Lower leg skin (tissue), 4 donors: Measurements from ENCODE around the gene SLC40A1. TPM values are rescaled to one million over a fixed set of nuclear protein-coding genes. Genes with fewer than 3 reads are reported as not detected.
"Not testable (repeated sequence)": the region's sequence is repeated elsewhere in the genome, so short reads cannot be mapped to it uniquely, and the experiment has no call there.

Source experiments
- DNase-seq, 2 donors: peaks; one replicate each; pipeline ENCODE4 v3.0.0-alpha.2; 2019; ENCODE audit warnings: low spot score in 2 of 2
- H3K4me3 ChIP-seq: fragments of 200-600 bp; sonication (generic); 2 replicates; pipeline ENCODE4 v1.5.1; 2017; ENCODE audit warnings: mild to moderate bottlenecking, low read depth; ENCODE audit not compliant: poor library complexity, severe bottlenecking
- POLR2A ChIP-seq, 2 donors: fragments of 450-650 bp; IDR thresholded peaks; one replicate each; pipeline ENCODE4 v1.6.1; 2016 to 2017; ENCODE audit warnings: antibody characterized with exemption in 2 of 2, mild to moderate bottlenecking in 1 of 2, moderate library complexity in 1 of 2
- WGBS, 2 donors: methylation state at CpG; one replicate each; pipeline ENCODE4 v1.1.5; 2018; 5-methylcytosine and 5-hydroxymethylcytosine counted together
- intact Hi-C: fragments of 100-400 bp; cut with DNase I; formaldehyde crosslinking; loops from one replicate; pipeline ENCODE4 v1.15.0; 2023; ENCODE audit warnings: low total_unique reads
- total RNA-seq, 4 donors: library from RNA; depleted of rRNA; stranded (reverse); fragments of >200 nt; gene quantifications; one replicate each; pipeline ENCODE4 v1.1.0, GENCODE V29; 2016
- TF ChIP-seq, protein P1 (sequence below), 3 donors: fragments of 450-650 bp; IDR thresholded peaks; one replicate each; pipeline ENCODE4 v1.5.1; 2016; ENCODE audit warnings: antibody characterized with exemption in 3 of 3, mild to moderate bottlenecking in 3 of 3, moderate library complexity in 2 of 3

Gene SLC40A1
- total RNA-seq, 4 donors from 2014 or later = 16.0 to 33.1 (median 18.1) TPM

DNA sequence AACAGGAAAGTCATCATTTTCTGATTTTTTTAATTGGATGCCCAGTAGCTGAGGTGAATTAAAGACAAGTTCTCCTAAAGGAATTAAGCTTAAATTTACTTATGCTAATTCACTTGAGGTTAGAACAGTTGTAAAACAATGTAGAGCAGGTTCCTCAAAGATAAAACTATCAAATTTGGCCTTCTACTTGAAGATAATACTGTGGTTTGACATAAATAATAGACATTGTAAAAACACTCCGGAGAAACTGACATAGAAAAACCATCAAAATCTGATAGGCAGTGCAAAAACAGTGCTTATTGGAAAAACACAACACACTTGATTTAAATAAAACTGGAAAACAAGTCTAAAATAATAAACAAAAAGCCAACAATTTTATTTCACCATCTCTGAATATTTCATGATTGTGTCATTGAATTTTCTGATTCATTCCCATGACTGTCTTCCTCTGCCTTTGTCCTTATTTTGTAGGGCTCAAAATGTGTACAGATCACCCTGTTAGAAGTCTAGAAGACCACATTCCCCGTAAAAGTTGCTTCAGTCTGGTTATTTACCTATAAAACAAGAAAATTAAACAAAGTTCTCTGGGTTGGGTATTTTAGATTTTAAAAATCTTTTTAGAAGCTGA lies 28.3 kb upstream of the SLC40A1 start:
- 89% methylated on average over 2 of the region's 2 CpGs for WGBS, 2 donors
- DNase-seq = no peak
- intact Hi-C loops = no loop called here
- no peak for TF ChIP-seq POLR2A (IDR thresholded peaks at IDR 0.05)
- TF ChIP-seq, protein P1, sequence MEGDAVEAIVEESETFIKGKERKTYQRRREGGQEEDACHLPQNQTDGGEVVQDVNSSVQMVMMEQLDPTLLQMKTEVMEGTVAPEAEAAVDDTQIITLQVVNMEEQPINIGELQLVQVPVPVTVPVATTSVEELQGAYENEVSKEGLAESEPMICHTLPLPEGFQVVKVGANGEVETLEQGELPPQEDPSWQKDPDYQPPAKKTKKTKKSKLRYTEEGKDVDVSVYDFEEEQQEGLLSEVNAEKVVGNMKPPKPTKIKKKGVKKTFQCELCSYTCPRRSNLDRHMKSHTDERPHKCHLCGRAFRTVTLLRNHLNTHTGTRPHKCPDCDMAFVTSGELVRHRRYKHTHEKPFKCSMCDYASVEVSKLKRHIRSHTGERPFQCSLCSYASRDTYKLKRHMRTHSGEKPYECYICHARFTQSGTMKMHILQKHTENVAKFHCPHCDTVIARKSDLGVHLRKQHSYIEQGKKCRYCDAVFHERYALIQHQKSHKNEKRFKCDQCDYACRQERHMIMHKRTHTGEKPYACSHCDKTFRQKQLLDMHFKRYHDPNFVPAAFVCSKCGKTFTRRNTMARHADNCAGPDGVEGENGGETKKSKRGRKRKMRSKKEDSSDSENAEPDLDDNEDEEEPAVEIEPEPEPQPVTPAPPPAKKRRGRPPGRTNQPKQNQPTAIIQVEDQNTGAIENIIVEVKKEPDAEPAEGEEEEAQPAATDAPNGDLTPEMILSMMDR (IDR thresholded peaks at IDR 0.05) = no peak
- H3K4me3 ChIP-seq = no peak overlapping the region

DNA sequence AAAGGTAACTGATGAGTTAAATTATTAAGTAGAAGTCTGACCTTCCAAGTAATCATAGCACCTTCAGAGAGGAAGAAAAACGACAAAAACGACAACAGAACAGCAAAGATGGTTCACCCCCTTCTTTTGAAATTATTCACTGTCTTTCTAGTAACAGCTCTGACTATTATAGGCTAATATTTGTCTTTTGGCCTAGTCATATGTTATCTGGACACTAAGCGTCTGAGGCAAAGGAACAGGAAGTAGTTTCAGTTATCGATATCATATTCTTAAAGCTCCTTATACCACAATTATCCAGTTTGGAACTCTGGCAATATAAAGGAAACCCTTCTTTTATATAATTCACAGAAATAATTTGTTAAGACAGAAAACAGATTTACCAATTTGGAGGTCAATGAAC lies 27.6 kb upstream of the SLC40A1 start:
- no peak for TF ChIP-seq POLR2A (IDR thresholded peaks at IDR 0.05)
- TF ChIP-seq, protein P1 (IDR thresholded peaks at IDR 0.05) = no peak
- no peak for DNase-seq
- H3K4me3 ChIP-seq = no peak overlapping the region
- WGBS, 2 donors = 93 to 95% methylated on average over 4 of the region's 4 CpGs
- intact Hi-C loops = no loop called here

GRCh38 chr2:189602233-189602632 lies 21.6 kb upstream of the SLC40A1 start:
- intact Hi-C loops = no loop called here
- H3K4me3 ChIP-seq = no peak overlapping the region
- TF ChIP-seq, protein P1 (IDR thresholded peaks at IDR 0.05) = no peak
- TF ChIP-seq POLR2A (IDR thresholded peaks at IDR 0.05) = no peak
- WGBS, 2 donors = 82 to 88% methylated on average over 4 of the region's 4 CpGs
- DNase-seq = no peak

DNA sequence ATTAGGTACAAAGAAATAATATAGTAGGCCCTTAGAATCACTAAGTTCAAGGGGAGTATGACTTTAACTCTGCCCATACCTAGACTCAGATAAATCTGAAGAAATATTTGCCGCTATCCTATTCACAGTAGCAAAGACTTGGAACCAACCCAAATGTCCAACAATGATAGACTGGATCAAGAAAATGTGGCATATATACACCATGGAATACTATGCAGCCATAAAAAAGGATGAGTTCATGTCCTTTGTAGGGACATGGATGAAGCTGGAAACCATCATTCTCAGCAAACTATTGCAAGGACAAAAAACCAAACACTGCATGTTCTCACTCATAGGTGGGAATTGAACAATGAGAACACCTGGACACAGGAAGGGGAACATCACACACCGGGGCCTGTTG lies 21.1 kb upstream of the SLC40A1 start:
- DNase-seq, intact Hi-C loops, H3K4me3 ChIP-seq: not testable (repeated sequence)
- WGBS, 2 donors = 93 to 97% methylated on average over 2 of the region's 2 CpGs

DNA sequence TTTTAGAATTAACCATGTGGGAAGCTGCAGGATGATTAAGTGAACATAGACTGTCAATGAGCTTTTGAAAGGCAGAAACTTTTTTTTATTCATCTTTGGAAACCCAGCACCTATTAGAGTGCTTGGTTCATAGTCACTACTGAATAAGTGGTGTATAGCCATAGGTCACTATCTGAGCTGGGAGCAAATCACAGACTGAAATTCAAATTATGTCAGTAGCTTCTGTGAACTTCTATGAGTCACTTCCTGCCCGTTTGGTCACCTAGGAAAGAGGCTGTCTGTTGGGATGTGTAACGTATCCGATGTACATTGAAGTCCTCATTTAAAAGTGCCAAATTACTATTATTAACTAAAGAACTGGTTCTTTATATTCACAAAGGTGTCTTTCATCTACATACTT lies 20.5 kb upstream of the SLC40A1 start:
- no peak for DNase-seq
- intact Hi-C loops = no loop called here
- H3K4me3 ChIP-seq = no peak overlapping the region
- 37 to 45% methylated on average over 3 of the region's 3 CpGs for WGBS, 2 donors
- TF ChIP-seq, protein P1 (IDR thresholded peaks at IDR 0.05) = no peak
- TF ChIP-seq POLR2A (IDR thresholded peaks at IDR 0.05) = no peak

- no peak overlapping the region for H3K4me3 ChIP-seq
- WGBS, 2 donors = 27 to 35% methylated on average over 1 of the region's 1 CpG
- DNase-seq = no peak
Observed at GRCh38 chr2:189599245-189599644, 18.7 kb upstream of the SLC40A1 start.

More at GRCh38 chr2:189599245-189599644, 18.7 kb upstream of the SLC40A1 start:
- intact Hi-C loops = no loop called here
- TF ChIP-seq, protein P1 (IDR thresholded peaks at IDR 0.05) = no peak
- no peak for TF ChIP-seq POLR2A (IDR thresholded peaks at IDR 0.05)
